ENCODE data around the gene BAAT.

DNA sequence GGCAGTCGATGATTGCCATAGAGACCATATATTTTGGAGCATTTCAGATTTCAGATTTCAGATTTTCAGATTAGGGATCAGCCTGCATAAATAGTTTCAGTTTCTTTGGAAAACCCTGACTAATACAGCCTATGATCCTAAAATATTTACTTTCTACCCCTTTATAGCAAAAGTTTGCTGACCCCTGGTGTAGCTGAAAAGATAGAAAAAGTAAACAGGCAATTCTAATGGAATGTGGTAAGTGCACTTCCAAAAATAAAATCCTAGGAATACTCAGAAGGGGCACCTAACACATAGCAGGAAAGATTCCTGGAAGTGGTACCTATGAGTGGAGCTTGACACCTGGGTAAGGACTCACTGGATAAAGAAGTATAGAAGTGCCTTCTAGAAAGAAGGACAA is 34.5 kb downstream of the BAAT start:
- no peak for TF ChIP-seq EZH2 (IDR thresholded peaks at IDR 0.05; ENCODE audit: insufficient read depth, low read length)
- TF ChIP-seq, protein P1, sequence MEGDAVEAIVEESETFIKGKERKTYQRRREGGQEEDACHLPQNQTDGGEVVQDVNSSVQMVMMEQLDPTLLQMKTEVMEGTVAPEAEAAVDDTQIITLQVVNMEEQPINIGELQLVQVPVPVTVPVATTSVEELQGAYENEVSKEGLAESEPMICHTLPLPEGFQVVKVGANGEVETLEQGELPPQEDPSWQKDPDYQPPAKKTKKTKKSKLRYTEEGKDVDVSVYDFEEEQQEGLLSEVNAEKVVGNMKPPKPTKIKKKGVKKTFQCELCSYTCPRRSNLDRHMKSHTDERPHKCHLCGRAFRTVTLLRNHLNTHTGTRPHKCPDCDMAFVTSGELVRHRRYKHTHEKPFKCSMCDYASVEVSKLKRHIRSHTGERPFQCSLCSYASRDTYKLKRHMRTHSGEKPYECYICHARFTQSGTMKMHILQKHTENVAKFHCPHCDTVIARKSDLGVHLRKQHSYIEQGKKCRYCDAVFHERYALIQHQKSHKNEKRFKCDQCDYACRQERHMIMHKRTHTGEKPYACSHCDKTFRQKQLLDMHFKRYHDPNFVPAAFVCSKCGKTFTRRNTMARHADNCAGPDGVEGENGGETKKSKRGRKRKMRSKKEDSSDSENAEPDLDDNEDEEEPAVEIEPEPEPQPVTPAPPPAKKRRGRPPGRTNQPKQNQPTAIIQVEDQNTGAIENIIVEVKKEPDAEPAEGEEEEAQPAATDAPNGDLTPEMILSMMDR (IDR thresholded peaks at IDR 0.05; ENCODE audit: insufficient read depth, low read depth, low read length): no peak

All from astrocyte (in vitro differentiated cells and primary cell).